Retina (tissue), 1 donor: ENCODE results near the gene CCDC97.
A peak's percentile ranks its signal among the peaks of the same experiment; 100 is the strongest.
"Not testable (repeated sequence)": the region's sequence is repeated elsewhere in the genome, so short reads cannot be mapped to it uniquely, and the experiment has no call there.

ENCODE experiments used
- DNase-seq: peaks from one replicate; pipeline ENCODE4 v3.0.0-alpha.2; 2016

The CCDC97 gene

DNA sequence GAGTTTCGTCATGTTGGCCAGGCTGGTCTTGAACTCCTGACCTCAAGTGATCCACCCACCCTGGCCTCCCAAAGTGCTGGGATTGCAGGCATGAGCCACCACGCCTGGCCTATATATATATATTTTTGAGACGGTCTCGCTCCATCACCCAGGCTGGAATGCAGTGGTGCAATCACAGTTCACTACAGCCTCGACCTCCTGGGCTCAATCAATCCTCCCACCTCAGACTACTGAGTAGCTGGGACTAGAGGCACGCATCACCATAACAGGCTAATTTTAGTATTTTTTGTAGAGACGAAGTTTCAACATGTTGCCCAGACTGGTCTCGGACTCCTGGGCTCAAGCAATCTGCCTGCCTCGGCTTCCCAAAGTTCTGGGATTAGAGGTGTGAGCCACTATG, 36.9 kb downstream of the CCDC97 start:
- not testable (repeated sequence) for DNase-seq

DNA sequence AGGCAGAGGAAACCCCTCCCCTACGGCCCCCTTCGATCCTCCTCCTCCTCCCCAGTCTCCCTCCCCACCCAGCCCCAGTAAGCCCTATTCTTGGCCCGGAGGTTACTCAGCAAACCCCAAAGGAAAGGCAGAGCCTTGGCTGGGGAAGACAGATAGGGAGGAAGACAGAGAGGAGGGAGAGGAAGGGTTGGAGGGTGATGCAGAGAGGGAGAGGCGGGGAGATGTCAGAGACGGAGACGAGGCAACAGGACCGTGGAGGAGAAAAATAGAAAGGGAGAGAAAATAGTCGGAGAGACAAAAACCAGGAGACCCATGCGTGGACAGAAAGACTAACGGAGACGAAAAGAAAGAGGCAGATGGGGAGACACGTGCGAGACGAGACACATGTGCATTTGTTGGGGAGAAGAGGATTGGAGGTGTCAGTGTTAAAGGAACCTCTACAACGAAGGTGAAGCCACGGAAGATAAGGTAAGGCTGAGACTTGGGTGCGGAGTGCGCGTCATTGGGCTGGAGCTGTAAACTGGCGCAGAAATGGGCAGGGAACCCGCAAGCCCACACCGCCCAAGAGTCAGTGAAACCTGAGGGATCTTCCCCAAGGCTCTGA, 40.9 kb downstream of the CCDC97 start:
- no peak for DNase-seq

DNA sequence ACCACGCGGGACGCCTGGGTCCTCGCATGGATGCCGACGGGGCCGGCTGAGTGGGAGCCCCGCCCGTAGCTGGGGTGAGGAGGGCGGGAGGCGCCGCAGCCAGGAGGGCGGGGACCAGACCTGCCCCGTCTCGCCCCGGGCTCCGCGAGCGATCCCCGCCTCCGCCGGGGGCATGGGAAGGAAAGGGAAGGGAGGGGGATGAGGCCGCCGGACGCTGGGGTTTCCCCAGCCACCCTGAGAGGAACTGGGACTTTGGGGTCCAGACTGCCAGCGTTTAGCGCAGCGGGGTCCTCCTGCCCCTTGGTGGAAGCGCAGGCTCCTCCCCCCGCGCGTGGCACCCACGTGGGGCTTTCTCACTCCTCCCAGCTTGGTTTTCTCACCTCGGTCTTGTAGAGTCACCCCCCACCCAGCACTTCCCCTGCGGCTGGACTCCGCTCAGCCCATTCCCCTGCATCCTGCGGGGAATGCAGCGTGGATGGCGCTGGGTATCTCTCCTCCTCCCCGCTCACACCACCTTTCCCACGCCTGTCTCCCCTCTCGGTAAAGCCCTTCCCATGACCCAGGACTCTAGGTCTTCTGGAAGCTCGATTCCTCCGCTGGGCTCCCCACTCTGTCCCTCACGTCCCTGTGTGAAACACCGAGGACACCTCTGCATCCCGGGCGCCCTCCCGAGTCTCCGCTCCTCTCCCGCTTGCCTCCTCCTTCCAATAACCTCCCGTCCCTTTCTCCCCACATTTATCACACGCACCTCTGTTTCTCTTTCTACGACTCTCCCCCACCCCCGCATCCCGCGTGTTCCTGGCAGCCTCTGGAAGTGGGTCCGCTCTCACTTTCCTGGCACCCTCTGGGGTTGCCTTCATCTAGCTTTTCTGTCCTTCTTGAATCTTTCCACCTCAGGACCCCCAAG, 41.6 kb downstream of the CCDC97 start:
- peak; percentile 54 for DNase-seq

DNA sequence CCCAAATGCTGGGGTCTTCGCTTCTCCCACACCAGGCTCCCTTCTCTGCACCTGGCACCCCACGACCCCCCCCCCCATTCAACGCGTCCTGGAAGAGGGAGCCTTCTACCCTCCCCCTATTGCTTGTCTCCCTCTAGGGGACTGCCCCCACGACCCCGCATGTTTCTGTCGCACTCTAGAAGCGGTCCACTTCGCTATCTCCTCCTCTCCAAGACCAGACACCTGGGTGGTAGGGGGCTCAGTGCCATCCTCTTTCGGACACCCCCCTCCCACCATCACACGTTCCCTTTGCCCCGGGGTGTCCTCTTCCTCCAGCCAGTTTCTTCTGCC, 42.3 kb downstream of the CCDC97 start:
- DNase-seq: no peak

DNA sequence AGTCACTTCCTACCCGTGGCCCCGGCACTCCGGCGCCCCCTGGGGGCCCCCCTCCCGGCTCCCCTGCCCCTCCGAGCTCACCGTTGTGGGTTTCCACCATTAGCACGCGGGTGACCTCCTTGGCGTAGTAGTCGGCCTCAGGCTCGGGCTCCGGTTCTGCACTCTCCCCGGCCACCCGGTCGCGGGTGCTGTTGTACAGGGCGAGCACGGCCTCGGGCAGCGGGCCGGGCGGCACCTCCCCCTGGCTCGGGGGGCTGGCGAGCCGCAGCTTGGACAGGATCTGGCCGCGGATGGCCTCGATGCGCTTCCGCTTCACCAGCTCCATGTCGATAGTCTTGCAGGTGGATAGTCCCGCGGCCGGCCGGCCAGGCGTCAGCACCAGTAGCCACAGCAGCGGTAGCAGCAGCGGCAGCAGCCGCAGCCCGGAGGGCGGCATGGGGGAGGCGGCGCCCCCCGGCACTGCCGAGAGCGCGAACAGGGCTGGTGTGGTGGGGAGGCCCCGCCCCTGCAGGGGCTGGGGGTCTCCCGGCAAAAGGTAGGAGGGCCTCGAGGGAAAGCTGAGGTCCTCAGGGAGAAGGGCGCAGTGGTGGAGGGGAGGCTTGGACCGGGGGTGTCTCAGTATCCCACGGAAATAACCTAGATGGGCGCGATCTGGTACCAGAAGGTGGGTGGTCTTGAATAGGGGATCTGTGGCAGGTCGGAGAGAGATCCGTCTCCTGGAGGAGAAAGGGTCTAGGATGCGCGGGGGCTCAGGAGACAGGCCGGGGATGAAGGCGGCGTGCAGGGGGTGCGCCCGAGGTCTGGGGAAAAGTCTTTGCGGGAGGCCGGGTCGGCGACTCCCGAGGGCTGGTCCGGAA, 42.9 kb downstream of the CCDC97 start:
- DNase-seq: peak; percentile 81

DNA sequence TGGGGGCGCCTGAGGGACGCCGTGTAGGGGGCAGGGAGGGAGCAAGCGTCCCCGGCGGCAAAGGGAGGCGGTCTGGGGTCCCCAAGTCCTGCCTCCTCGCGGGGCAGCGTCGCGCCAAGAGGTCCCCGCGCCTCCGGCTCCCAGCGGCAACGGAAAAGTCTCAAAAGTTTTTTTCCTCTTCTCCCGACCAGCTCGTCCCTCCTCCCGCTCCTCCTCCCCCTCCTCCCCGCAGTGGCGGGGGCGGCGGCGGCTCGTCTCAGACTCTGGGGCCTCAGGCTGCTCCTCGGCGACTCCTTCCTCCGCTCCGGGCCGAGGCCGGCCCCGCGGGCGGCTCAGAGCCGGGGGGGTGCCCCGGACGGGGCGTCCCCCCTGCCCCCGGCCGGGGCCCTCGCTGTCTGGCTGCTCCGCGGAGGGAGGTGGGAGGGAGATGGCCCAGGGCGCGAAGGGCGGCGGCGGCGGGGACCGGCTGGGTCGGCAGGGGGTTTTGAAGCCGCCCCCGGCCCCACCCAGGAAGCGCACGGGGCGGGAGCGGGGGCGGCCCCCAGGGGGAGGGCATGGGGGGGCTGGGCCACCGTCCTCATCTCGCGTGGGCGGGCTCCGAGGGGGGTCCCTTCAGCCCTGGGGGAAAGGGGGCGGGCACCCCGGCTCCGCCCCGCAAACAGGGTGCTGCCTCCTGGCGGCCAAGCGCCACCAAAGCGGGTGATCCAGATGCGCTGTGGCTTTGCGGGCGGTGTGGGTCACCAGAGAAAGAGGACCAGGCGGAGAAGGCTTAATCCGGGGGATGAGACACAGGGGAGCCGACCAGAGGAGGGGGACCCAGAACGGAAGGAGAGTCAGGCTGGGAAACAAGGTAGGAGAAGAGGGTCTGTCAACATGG, 43.7 kb downstream of the CCDC97 start, which contains the start of gene TGFB1:
TGFB1 (minus strand) TSS at position 457 of the 877 bp plus-strand sequence. CDS start 878 bp downstream, outside the sequence.
- peak; percentile 70 for DNase-seq

DNA sequence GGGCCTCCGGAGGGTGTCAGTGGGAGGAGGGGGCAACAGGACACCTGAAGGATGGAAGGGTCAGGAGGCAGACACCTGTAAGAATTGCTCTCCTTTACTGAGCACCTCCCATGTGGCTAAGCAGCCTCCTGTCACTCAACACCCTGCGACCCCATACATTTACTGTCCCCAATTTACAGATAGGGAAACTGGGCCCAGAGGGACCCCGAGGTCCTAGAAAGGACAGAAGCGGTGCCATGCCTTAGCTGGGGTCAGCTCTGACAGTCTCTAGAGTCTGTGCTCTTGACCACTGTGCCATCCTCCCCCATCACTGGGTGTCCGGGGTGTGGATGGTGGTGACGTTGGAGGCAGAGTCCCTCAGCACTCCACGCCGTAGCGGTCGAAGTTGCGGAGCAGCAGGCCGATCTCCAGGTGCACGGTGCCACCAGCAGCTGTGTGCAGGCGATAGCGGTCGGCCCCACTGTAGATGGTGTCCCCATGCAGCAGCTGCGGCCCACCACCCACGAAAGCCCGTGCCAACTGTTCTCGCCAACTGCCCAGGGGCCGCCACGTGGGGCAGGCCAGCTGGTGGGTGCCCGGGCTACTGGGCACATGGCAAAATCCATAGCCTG, 44.5 kb downstream of the CCDC97 start:
- DNase-seq: no peak

DNA sequence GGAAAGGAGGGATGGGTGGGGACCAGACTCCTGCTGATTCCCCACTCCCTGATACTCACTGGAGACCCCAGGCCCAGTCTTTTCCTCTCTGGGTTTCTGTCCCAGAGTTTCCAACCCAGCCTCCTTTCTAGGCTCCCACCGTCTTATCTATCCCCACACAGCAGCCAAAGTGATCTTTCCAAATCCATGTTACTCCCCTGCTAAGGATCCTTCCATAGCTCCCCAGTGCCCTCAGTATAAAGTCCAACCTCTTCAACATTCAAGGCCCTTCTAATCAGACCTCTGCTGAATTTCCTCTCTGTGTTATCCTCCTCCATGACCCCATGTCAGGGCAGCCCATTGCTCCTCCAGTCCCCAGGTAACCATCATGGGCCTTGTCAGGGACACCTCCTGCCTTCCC, 45.1 kb downstream of the CCDC97 start:
- no peak for DNase-seq

DNA sequence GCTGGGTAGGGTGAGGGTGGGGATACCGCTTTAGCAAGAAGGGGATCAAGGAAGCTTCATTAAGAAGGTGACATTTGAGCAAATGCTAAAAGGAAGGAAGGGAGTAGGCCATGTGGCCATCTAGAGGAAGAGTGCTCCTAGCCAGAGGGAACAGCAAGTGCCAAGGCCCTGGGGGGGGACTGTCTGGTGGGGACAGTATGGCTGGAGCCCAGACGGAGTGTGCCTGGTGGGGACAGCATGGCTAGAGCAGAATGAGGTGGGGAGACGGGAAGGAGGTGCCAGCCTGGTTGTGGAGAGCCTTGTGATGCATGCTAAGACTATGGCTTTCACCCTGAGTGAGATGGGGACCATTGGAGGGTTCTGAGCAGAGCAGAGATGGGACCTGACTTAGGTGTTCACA, 45.8 kb downstream of the CCDC97 start:
- no peak for DNase-seq

DNA sequence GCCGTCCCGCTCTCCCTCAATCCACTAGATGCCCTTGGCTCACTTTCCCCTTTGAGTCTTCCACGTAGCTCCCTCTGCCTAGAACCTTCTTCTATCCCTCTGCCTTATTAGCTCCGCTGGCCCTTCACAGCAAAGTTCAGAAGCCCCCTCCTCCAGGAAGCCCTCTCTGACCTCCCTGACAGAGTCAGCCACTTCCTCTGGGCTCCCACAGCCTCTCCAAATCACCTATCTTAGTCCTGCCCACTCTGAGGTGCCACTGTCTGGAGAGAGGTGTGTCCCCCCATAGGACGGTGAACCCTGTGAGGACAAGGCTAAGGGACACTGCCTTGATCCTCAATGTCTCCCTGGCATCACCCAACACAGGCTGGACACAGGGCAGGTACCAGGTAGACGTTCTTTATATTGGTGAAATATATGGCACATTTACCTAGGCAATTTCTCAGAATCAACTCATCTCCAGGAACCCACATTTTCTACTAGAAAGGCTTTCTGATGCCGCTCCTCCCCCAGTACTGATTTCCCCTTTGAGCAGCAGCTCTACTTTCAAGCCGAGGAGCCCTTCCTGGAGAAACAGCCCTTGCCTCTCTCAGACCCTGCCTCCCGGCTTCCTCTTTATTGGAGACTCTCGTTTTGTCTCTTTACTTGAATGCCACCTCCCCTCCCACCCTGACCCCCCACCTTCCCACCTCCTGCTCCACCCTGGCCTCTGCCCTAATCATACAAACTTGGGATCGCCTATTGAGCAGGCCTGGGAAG, 47.2 kb downstream of the CCDC97 start:
- DNase-seq: no peak

DNA sequence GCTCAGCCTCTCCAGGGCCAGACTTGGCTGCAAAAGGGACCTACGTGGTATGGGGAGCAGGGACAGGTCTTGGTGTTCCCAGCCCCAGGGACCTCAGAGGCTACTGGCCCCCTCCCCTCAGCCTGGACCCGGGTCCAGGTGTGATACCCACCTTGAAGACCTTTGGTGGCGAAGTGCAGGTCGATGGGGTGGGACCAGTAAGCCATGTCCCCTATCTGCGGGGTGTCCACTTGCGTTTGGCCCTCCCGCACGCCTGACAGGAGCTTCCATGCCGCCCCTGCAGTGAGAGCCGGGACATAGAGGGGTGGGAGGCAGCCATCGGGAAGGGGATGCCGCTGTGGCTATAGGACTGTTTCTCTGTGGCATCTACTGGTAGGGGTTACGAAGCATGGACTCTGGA, 47.8 kb downstream of the CCDC97 start:
- no peak for DNase-seq

DNA sequence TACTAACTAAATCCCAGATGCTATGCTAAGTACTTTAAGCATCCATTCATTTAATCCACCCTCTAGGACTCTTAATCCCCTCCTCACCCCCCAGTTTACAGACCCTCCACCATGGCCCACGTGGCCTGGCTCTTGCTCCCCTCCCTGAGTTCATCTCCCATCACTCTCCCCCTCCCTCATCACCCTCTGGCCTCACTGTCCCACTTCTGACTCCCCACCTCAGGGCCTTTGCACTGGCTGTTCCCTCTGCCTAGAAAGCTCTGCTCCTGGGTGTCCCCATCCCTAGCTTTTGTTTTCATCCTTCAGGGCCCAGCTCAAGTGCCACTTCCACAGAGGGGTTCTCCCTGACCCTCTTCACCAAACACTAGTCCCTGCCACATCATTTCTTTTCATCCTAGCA, 49.8 kb downstream of the CCDC97 start:
- DNase-seq: no peak

DNA sequence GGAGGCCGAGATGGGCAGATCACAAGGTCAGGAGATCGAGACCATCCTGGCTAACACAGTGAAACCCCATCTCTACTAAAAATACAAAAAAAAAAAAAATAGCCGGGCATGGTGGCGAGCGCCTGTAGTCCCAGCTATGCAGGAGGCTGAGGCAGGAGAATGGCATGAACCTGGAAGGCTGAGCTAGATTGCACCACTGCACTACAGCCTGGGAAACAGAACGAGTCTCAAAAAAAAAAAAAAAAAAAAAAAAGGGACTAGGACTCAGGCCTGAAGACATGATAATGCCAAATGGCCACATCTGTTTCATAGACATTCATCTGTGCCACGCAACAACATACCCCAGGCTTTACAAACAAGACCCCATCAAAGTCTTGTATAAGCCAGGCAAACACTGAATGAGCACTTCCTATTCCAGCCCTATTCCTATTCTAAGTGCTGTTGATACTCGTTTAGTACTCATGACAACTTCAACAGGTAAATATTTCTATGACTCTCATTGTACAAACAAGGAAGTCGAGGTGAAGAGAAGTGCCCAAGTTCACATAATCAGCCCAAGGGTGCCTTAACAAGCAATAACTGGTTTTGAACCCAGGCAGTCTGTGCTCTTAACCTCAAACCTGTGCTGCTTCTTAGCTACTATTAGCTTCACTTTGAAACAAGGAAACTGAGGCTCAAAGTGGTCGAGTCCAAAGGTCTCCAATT, 52.3 kb downstream of the CCDC97 start:
- no peak for DNase-seq

DNA sequence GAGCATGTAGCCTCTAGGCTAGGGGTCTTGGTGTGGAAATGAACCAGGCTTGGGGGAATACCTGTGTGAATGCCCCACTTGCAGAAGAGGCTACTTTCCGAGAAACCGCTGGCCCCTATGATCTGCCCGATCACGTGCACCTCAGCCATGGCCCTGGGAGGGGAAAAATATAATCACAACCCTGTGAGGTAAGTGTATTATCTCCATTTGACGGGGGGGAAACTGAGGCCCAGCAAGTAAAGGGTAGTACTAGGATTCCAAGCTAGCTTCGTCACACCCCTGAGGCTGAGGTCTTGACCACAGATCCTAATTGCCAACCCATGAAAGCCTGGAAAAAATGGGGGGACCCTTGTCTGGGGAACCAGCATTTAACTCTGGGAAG, 53.4 kb downstream of the CCDC97 start:
- DNase-seq: no peak

DNA sequence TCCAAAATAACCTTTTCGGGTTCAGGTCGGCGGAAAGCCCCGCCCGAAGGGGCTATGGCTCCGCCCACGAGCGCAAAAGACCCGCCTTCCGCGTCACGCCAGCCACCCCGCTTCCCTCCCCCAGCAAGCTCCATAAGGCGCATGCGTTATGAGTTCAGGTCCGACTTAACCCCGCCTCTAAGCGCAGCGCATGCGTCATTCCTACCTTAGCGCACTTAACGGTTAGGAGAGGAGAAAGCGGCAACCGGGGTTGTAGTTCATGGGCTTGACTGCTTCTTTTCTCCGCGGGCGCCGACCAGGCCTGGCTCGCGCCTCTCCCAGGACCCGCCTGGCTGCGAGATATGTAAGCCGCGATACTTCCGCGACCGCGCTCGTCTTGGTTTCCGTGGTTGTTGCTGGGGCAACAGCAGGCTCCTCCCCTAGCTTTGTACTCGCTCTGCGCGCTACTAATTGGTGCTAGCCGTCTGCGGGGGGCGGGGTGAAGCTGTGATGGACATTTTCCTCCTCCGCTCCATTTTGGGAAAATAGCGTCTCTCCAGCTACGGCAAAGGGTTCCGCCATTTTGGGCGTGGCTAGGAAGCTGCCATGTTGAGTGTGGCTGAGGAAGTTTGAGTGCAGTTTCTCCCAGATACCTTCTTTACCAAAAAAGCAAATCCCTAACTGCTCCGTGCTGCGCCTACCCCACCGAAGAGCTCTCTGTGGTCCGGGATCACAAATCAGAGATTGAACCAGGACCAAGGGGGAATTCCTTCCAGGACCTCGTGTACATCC, 54.0 kb downstream of the CCDC97 start, which contains the start of gene B9D2:
B9D2 (minus strand) TSS at position 397 of the 771 bp plus-strand sequence. CDS start 630 bp downstream, outside the sequence.
- DNase-seq: peak; percentile 100

DNA sequence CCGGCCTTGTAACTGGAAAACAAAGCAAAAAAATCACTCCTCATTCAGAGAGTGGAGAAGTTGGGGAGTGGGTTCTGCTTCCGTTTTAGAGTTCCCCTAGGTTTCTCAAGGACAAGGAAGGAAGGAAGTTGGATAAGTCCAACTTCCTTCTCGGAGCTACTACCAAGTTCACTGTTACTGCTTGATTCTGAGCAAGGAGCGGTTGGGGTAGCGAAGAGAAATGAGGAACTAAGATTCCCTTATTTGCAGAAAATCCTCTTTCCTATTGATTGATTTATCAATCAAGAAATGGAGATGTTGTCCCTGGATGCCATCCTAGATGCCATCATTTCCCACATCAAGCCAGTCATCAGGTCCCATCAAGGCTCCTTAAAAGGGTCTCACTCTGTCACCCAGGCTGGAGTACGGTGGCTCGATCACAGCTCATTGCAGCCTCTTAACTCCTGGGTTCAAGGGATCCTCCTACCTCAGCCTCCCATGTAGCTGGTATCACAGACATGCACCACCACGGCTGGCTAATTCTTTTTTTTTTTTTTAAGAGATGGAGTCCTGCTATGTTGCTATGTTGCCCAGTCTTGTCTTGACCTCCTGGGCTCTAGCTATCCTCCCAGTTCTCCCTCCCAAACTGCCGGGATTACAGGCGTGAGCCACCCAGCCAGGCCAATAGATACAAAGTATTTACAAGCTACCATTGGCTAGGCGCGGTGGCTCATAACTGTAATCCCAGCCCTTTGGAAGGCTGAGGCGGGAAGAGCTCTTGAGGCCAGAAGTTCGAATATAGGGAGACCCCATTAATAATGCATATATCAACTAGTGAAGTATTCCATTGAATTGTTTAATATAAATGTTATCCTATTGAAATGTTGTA, 54.8 kb downstream of the CCDC97 start:
- no peak for DNase-seq

DNA sequence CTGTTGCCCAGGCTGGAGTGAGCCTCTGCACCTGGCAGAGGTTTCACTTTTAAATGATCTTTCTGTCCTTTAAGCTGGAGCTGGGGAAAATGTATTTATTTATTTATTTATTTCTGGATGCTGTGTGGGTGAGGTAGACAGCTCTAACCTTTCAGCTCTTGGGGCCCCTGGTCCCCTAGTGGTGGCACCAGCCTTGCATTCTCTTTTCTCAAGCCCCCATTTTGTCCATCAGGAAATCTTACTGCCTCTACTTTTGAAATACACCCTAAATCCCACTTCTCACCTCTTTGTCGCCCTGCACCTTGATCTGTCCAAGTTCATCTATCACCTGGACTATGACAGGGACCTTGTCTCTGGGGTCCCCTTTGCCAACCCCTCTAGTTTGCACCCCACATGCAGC, 56.1 kb downstream of the CCDC97 start:
- DNase-seq: no peak

DNA sequence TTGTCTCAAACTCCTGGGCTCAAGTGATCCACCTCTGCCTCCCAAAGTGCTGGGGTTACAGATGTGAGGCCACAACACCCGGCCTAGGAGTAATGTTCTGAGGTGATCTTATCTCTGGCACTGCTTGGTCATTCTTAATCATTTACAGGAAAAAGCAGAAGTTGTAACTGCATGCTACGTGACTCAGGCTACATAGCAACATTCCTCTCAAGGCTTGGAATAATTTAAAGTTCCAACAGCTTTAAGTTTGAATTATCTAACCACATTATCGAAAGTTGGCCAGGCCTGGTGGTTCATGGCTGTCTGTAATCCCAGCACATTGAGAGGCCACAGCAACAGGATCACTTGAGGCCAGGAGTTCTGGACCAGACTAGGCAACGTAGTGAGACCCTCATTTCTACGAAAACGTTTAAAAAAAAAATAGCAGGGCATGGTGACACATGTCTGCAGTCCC, 57.9 kb downstream of the CCDC97 start:
- no peak for DNase-seq

DNA sequence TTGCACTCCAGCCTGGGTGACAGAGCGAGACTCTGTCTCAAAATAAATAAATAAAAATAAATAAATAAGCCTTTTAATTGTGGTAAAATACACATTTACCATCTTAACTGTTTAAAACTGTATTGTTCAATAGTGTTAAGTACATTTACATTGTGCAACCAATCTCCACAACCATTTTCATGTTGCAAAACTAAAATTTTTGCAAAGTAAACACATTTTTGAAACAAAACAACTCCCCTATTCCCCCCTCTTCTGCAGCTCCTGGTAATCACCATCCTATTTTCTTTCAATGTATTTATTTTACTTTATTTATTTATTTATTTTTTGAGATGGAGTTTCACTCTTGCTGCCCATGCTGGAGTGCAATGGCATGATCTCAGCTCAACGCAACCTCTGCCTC, 59.8 kb downstream of the CCDC97 start:
- no peak for DNase-seq
